NCI-H2107 (cell line): Measurements from ENCODE around the gene CDYL2.
"Not testable (repeated sequence)": the region's sequence is repeated elsewhere in the genome, so short reads cannot be mapped to it uniquely, and the experiment has no call there.

Source experiments
- DNase-seq: peaks from one replicate; lab custom pipeline; 2025; lab: John Stamatoyannopoulos, UW

Gene CDYL2

DNA sequence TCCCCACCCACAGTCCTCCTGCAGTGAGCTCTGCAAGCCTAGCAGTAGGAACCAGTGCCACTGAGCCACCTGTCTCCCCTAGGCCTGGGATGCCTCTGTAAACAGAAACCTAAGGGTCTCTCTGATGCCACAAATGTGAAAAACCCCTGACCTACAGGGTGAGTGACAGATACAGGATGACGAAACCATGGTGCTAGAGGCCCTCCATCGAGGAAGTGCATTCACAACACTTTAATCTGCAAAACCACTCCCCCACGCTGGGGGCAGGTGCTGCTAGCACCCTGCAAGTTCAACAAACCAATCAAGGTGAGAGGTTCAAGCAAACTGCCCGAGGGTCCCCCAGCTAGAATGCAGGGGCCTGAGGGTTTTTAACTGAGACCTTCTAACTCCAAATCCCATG is 59.5 kb downstream of the CDYL2 start:
- DNase-seq, result no peak

DNA sequence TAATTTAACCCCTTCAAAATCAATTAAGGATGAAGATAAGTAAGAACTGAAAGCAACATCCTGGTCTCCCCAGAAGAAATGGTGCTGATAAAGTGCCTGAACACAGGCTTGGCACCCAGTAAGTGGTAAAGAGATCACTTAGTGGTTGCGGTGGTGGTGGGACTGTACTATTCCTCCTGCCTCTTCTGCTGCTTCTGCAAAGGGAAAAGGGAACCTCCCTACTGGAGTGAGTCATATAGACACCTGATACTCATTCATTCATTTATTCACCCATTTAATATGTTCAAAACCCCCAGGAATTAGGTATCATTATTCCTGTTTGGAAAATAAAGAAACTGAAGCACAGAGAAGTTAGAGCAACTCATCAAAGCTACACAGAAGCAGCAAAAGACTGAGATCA is 60.6 kb downstream of the CDYL2 start:
- no peak for DNase-seq

DNA sequence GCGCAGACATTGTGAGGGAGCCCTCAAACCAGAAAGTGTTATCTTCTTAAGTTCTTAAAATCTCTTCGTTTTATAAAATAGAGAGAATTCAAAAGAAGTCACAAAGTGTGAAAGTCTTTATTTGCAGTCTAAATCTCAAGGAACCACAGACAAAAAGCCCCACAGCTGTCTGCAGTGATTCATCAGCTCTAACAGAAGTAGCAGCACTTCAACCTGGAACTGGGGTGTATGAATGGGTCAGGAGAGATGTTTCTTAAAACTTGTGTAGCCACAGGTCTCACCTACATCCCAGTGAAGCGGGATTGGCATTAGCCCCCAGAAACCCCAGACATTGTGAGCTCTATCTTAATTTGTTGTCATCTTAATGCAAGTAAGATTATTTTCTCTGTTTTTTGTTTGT is 61.1 kb downstream of the CDYL2 start:
- DNase-seq, result no peak

DNA sequence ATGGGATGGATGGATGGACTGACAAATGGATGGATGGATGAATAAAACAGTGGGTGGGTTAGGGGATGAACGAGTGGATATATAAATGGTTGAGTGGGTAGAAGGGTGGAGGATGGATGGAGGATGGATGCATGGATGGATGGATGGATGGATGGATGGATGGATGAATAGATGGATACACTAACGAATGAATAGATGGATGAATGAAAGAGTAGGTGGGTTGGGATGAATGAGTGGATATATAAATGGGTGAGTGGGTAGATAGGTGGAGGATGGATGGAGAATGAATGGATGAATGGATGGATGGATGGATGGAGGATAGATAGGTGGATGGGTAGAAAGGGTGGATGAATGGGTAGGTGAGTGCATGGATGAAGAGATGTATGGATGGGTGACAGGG is 62.1 kb downstream of the CDYL2 start:
- no peak for DNase-seq

DNA sequence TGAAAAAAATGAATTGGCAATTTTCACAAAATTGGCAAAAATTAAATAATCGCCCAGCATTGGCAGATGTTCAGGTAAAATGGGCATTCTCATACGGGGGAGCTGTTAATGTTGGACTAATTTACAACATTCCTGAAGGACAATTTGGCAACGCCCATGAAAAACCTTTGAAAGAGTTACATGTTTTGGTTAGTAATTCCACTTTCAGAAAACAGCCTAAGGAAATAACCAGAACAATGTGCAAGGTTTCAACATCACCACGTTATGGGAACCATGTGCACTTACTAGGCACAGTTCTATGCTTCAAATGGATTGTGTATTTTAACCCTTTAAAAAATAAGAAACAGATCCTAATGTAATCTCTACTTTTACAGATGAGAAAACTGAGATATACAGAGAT is 62.7 kb downstream of the CDYL2 start:
- DNase-seq, result no peak

DNA sequence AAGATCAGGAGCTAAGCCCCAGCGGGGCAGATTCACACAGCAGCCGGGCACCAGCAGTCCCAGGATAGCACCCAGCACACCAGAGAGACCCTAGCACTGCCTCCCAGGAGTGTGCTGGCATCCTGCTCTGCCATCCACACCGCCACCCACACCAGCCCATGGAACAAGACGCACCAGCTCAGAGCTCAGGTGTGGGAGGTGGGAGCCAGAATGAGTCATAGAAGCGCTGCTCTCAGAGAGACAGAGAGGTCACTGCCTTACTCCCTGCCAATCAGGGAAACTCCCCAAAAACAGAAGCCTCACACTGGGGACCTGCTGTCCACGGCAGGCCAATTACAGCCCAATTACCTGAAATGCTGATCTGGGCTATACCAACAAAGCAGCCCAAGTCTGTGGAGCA is 64.9 kb downstream of the CDYL2 start:
- no peak for DNase-seq

DNA sequence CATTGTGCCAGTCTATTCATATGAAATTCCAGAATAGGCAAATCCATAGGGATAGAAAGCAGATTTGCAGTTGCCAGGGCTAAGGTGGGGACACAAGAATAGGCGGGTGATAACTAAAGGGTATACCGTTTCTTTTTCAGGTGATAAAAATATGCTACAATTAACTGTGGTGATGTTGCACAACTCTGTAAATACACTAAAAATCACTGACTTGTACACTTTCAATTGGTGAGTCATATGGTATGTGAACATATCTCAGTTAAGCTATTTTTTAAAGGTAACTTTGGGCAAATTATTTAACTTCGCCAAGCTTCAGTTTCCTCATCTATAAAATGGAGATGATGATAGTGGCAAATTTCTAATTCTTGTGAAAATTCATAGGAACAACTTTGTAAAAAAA is 65.9 kb downstream of the CDYL2 start:
- no peak for DNase-seq

DNA sequence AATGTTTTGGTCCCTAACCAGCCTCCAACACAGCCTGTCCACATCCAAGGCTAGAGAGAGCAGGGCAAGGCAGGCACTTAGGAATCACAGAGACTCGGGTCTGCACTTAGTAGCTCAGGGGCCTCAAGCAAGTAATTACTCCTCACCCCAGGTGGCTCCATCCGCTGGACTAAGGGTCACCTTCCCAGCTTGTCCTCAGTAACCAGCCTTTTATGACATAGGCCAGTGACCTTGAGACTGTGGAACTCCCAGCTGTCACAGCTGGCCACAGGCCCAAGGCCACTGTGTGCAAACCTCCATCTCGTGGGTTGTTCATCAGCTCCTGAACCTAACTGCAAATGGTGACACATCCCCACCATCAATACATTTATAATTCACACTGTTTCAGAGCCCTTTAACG is 68.6 kb downstream of the CDYL2 start:
- DNase-seq, result no peak

DNA sequence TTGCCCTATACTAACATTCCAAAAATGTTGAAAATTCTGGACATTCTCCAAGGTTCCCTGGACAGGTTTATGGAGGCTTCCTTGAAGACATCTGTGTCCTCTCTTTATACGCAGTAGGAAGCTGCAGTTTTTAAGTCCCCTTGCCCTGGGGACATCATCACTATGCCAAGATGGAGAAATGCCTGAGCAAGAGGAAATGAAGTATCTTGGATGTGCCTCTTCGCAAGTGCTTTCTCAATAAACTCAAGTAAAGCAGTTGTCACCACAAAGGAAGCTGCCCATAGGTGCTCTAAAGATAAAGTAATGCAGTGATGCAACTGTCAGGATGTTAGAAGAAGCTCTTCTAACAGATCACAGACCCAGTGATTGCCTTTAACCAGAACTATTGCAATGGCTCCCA is 71.0 kb downstream of the CDYL2 start:
- DNase-seq, result no peak

DNA sequence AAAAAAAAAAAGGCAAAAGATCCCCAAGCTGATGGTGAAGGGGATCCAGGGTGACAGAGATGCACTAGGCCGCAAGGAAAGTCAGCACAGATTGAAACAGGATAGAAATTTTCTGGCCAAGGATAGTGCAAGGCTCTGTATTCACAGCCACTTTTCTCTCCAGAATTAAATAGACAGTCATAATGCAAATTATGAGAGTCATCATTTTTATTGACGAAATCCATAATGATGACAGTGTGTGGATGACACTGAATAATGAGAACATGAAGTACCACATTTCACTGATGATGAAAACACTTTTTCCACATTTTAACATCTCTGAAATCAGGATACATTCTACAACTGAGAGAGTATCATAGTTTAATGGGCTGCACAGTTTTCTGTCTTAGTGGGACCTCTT is 72.5 kb downstream of the CDYL2 start:
- DNase-seq, result no peak

DNA sequence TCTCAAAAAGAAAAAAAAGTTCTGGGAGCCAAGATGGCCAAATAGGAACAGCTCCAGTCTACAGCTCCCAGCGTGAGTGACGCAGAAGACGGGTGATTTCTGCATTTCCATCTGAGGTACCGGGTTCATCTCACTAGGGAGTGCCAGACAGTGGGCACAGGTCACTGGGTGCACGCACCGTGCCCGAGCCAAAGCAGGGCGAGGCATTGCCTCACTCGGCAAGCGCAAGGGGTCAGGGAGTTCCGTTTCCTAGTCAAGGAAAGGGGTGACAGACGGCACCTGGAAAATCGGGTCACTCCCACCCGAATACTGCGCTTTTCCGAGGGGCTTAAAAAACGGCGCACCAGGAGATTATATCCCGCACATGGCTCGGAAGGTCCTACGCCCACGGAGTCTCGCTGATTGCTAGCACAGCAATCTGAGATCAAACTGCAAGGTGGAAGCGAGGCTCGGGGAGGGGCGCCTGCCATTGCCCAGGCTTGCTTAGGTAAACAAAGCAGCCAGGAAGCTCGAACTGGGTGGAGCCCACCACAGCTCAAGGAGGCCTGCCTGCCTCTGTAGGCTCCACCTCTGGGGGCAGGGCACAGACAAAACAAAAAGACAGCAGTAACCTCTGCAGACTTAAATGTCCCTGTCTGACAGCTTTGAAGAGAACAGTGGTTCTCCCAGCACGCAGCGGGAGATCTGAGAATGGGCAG is 77.2 kb downstream of the CDYL2 start:
- not testable (repeated sequence) for DNase-seq

DNA sequence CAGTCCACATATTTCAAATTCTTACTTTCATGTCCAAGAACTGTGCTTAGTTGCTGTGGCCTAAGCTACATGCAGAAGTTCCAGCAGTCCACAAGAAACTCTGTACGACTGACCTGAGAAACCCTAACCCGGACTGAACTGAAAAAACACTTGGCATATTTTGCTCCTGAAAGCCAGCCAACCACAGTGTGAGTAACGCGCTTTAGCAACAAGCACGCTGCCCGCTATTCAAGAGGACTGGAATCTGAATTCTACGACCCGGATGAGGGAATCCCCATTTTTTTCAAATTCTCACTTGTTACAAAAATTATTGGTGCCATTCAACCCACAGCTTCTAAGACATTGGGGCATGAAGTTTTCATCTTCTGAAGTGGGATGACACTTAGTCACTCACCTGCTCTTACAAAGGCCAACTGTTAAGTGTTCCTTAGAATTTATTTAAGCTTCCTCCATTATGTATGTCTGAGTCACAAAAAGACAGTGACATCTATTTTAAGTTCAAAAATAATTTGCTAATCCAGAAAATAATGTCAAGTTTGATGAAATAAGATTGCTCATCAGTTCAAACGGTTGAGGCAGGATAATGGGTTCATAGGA is 78.7 kb downstream of the CDYL2 start:
- no peak for DNase-seq

DNA sequence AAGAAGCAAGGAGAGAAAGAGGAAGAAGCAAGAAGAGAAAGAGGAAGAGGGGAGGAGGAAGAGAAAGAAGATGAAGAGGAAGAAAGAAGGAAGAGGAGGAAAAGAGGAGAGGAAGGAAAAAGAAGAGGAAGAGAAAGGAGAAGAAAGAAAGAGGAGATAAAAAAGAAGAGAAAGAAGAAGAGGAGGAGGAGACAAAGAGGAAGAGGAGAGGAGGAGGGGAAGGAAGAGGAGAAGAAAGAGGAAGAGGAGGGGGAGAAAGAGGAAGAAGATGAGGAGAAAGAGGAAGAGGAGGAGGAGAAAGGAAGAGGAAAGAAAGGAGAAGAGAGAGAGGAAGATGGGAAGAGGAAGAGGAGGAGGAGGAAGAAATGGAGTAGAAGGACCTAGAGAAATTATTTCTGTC is 80.4 kb downstream of the CDYL2 start:
- DNase-seq, result no peak

DNA sequence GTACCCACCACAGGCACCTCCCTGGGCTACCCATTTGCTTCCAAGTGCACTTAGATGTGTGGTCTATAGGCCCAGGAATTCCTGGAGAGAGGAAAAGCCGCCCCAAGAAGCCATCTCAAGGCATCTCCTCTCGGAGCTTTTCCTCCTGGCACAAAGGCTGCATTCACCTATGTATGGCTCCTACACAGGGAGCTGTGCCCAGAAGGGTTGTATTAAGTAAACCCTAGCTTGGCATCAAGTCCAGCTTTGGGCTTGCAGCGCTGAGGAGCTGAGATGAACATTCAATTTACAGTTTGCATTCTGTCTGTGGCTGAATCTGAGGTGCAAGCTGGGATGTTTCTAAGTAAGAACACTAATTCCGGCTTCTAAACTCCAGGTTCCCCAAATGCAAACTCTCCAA is 81.3 kb downstream of the CDYL2 start:
- no peak for DNase-seq

DNA sequence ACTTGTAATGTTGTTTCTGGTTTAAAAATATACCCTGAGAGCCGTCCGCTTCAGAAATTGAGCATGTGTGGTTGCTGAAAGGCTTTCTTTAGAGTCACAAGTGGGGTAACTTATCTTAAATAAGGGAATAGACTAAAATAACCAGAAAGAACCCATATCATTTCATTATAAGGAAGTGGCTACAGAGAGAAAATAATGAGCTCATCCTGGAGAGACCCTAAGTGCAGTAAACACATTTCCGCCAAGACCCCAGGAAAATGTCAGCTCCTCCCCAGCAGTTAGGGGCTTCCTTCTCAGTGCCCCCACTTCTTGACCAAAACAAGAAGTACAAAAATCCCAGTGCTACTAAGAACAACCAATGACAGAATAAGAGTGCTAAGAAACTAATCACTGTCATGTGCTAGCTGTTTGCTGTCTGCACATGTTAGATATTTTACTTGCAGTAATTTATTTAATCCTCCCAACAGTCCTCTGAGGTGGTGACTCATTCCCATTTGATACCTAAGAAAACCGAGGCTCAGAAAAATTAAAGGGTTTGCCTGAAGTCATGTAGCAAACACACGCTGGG is 83.5 kb downstream of the CDYL2 start:
- no peak for DNase-seq

DNA sequence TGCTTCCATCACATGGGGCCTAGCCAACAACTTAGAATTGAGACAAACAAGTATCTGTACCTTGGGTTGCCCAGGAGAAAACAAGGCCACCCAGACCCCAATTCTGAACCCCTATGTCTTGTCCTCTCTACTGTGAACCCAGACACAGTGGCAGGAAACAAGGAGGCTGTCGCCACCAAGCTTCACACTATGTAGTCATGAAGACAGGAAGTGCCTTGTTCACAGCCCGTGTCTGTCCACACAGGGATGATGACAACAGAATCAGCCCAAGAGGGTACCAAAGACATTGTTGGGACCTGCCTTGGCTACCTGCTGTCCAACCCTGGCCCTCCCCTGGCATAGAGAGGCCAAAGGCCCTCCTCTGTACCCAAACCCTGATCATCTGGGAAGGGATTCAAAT is 84.8 kb downstream of the CDYL2 start:
- DNase-seq, result no peak

DNA sequence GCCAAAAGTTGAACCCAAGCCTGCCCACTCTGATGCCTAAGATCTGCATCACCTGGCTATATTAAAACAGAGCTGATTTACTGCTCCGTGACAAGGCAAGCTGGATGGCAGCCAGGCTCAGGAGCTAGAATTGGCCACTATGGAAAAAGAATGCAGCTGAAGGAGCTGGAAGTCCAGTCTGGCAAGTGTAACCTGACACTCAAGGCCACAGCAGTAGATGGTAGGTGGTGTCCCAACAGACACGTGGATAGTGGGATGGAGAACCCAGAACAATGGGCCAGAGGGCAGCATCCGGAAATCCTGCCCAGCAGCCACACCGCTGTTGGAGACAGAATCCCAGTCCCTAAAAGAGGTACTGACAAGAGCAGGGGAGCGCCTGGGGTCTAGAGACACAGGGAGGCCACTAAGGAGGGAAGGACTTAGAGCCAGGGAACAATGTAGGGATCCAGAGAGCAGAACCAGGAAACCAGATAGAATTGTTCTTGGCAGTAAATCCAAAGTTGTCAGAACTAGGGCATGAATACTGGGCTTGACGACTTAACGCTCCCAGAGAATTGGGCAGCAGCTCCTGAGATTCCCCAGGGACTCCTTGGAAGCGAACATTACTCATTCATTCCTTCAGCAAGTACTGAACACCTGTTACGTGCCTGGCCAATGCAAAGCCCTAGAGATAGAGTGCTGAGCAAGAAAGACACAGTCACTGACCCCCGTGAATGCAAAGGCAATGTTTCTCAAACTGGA is 85.7 kb downstream of the CDYL2 start:
- DNase-seq, result no peak

DNA sequence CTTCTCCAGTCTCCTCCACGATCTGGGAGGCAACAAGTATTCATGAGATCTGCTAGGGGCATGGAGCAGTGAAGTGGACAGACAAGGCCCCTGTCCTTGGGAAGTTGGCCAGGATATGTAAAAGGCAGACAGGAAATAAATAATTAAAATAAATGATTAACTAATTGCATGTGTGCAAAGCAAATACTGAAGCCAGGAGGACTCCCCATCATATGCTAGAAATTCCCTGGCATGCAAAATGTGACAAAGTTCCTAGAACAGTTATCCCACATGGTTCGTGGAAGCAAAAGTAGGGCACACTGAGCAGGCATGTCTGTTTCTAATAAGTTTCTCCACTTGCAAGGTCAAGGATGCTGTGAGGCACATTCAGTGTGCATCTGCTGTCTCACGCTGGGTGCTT is 86.8 kb downstream of the CDYL2 start:
- DNase-seq, result no peak

DNA sequence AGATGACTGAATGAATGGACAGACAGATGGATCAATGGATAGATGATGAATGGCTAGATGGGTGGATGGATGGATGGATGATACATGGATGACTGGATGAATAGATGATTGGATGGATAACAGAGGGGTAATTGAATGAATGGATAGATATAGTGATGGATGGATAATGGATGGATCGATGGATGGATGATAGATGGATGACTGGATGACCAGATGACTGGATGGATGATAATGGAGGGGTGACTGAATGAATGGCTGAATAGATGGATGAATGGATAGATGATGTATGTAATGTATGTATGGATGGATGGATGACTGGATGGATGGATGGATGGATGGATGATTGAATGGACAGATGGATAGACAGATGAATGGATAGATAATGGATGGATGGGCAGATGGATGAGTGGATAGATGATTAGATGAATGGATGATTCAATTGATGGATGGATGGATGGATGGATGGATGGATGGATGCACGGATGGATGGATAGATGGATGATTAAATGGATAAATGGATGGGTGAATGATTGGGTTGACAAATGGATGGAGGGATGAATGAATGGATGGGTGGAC is 87.7 kb downstream of the CDYL2 start:
- DNase-seq, result no peak

DNA sequence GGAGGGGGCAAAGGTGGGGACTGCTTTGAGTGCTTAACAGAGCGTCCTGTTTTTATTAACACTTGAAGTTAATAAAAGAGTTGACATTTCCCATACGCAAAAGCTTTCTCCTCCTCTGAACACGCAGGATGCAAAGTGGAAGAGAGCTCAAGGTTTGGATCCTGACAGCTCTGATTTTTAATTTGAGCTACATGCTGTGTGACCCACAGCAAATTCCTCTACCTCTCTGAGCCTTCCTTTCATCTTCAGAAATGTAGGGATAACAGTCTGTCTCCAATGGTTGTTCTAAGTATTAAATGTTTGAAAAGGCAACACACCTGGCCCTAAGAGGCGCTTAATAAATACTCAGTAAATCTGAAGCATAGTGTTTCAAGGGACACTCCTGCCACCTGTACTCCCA is 93.0 kb downstream of the CDYL2 start:
- no peak for DNase-seq

DNA sequence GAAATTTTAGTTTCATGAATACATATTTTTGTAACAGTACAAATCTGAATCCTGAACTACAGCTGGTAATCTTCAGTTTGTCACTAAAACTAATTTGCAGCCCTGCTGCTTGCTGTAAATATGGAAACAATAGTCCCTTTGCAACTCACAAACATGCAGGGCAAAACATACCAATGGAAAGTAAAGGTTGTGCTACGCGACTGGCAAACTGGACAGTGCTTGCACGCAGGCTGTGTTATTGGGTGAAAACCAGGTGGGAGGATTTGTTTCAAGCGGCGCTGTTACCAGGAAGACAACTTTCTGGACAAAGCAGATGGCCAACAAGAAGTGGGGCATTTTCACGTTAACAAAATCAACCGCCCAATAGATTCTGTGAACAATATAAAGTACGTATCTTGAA is 93.5 kb downstream of the CDYL2 start:
- no peak for DNase-seq

DNA sequence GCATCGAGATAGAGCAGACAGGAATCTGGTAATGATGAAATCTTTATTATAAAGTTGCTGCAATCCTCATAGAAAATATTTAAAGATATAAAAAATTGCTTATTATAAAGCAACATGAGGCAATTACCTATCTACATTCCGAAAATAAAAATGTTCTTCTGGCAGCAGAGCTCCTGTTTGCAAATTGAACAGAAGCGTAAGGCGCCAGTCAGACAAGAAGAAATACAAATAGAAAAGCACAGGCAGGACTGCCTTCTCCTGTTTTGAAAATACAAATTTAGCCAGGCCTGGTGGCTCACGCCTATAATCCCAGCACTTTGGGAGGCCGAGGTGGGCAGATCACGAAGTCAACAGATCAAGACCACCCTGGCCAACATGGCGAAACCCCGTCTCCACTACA is 95.6 kb downstream of the CDYL2 start:
- DNase-seq, result no peak

DNA sequence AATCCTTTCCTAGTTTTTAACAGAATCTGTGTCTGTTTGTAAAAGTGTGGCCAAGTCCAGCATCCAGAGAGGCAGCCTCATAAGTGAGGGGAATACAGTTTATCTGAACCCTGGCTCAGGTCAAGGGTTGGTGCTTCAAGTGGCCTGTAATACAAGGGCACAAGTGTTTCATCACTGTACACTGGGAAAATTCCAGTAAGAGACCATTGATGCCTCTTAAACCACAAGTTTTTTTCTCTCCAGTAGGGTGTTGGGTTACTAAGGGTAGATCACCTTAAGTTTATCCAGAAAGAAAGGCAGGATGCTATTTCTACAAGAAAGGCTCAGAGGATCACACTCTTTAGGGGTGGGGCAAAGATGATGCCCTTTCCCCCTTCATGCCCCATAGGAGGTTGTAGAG is 96.7 kb downstream of the CDYL2 start:
- no peak for DNase-seq
